Stimulated activated naive CD8-positive, alpha-beta T cell treated with anti-CD3 and anti-CD28 coated beads, Interleukin-15, Interleukin-2, amounts not matched to agents 100 ng/mL and 50 ng/mL, for 24 hours (primary cell): ENCODE measurements around the gene ROBO1.

Experiments used
- H3K27ac Mint-ChIP-seq: one replicate; pipeline ENCODE4 v1.8.0; 2021; ENCODE audit warnings: mild to moderate bottlenecking, mixed read lengths
- H3K27me3 Mint-ChIP-seq: one replicate; pipeline ENCODE4 v1.8.0; 2021; ENCODE audit warnings: mixed read lengths
- H3K36me3 Mint-ChIP-seq: one replicate; pipeline ENCODE4 v1.8.0; 2021; ENCODE audit warnings: low read depth, mixed read lengths
- H3K4me1 Mint-ChIP-seq: one replicate; pipeline ENCODE4 v1.8.0; 2021; ENCODE audit warnings: low read depth, mixed read lengths
- H3K4me3 Mint-ChIP-seq: one replicate; pipeline ENCODE4 v1.8.0; 2021; ENCODE audit warnings: mild to moderate bottlenecking, mixed read lengths
- H3K9me3 Mint-ChIP-seq: one replicate; pipeline ENCODE4 v1.8.0; 2021; ENCODE audit warnings: mixed read lengths

The ROBO1 gene

DNA sequence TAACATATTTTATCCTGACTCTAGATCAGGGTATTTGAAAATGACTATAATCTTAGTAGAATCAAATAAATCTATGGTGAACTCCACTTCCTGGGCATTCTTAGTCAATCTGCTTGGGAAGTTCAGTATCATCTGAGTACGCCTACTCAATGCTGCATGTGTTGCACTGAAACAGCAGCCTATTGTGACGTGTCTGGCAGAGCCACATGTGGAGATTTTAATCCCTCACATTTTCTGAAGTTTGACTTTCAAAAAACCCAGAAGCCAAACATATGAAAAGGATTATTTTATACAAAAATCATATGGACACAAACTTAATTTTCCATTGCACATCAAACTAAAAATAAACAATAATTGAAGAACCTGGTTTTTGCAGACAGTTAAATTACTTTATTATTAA is 798.3 kb downstream of the ROBO1 start:
- Mint-ChIP-seq H3K4me1 (no peaks in the 10 kb centered on the region), H3K36me3 (no peaks in the 10 kb centered on the region), H3K27me3 (no peaks in the 10 kb centered on the region), H3K27ac (no peak overlapping the region), H3K4me3 (no peak overlapping the region), H3K9me3 (peaks cover 4% of the 10 kb centered on the region)

DNA sequence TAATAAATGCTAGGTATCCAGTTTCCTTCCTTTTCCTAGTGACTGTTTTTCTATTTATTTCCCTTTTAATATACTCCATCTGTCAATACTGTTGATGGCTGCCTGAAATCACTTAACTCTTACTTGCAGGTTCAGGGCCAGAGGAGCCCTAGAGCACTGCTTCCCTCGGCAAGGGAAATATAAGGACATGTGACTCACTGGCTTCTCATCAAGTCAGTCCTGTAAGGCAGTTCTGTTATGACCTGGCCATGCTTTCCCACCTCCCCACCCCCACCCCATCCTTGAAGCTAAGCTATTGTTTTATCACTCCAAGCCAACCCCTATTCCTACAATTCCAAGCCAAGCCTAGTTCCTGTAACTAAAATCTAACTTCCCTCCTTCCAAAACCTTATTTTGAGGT is 800.7 kb downstream of the ROBO1 start:
- H3K36me3 Mint-ChIP-seq: no peaks in the 10 kb centered on the region
- H3K27me3 Mint-ChIP-seq: no peaks in the 10 kb centered on the region
- no peaks in the 10 kb centered on the region for H3K4me1 Mint-ChIP-seq
- no peak overlapping the region for H3K4me3 Mint-ChIP-seq
- peaks cover 5% of the 10 kb centered on the region for H3K9me3 Mint-ChIP-seq
- no peak overlapping the region for H3K27ac Mint-ChIP-seq

DNA sequence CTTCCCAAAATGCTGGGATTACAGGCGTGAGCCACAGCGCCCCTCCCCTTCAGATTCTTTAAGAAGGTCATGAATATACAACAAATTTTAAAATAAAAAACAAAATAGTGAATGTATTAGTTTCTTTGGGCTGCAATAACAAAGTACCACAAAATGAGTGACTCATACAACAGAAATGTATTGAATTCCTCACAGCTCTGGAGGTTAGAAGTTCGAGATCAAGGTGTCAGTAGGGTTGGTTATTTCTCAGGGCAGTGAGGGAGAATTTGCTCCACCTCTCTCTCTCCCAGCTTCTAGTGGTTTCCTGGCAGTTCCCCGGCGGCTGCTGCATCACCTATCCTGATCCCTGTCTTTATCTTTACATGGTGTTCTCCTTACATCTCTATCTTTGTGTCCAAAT is 804.0 kb downstream of the ROBO1 start:
- H3K4me3 Mint-ChIP-seq: no peak overlapping the region
- no peaks in the 10 kb centered on the region for H3K4me1 Mint-ChIP-seq
- peaks cover 14% of the 10 kb centered on the region for H3K9me3 Mint-ChIP-seq
- H3K27me3 Mint-ChIP-seq: no peaks in the 10 kb centered on the region
- H3K27ac Mint-ChIP-seq: no peak overlapping the region
- no peaks in the 10 kb centered on the region for H3K36me3 Mint-ChIP-seq

DNA sequence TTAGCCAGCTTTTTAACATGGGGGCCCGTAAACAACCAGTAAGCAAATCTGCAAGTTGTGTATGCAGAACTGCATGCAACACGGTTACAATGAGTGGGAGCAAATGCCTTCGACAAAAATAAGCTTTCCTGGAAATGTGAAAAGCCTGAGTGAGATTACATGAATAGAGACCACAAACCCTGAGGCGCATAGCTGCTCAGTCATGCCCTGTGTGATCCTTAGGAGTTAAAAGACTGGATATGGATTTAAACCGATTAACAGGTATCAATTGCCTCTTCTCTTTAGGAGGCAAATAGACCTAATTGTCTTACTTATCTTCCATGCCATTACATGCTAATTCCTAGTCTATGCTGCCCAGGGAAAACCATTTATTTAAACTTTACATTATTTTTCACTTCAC is 810.3 kb downstream of the ROBO1 start:
- no peaks in the 10 kb centered on the region for H3K4me1 Mint-ChIP-seq
- no peaks in the 10 kb centered on the region for H3K27me3 Mint-ChIP-seq
- no peaks in the 10 kb centered on the region for H3K36me3 Mint-ChIP-seq
- H3K9me3 Mint-ChIP-seq: peaks cover 11% of the 10 kb centered on the region
- no peak overlapping the region for H3K4me3 Mint-ChIP-seq
- H3K27ac Mint-ChIP-seq: no peak overlapping the region

DNA sequence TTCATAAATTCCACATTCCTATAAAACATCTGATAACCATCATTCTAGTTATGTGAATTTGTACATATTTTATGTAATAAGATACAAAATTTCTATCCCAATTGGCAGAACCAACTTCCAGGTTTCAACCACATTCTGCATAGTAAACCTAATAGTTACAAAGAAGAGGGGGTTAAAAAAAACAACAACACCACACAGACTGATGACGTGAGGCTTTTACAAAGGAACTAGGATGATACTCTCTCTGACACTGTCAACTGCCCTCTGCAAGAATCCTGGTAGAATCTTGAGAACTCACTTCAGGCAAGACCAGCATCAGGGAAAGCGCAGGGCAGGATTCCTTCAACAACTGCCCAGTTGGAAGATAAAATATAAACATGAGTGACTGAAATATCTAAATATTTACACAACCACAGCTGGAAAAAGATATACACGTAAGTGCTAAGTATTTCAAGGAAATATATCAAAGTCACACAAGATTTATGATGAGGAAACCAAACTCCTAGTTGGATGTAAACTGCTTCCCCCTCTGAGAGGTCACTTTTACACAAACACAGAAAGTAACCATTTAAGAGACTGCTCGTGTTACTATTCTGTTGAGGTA is 816.4 kb downstream of the ROBO1 start:
- no peaks in the 10 kb centered on the region for H3K27me3 Mint-ChIP-seq
- H3K4me1 Mint-ChIP-seq: no peaks in the 10 kb centered on the region
- H3K9me3 Mint-ChIP-seq: peaks cover 4% of the 10 kb centered on the region
- H3K36me3 Mint-ChIP-seq: no peaks in the 10 kb centered on the region
- H3K27ac Mint-ChIP-seq: no peak overlapping the region
- H3K4me3 Mint-ChIP-seq: no peak overlapping the region

DNA sequence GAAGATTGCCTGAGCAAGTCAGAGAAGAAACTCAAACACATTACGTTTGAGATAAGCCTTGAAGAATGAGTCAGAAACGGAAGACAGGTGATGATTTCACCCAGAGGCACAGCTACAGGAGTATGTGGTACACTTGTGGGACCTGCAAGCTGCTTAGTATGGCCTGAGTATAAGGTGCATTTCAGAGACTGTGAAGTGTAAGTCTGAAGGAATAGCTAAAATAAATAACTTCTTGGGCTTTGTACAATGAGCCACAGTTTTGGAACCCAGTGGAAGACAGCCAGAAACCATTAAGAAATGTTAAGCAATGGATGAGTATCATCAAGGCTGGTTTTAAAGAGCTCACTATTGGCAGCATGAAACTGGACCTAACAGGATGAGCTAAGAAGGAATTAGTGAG is 826.2 kb downstream of the ROBO1 start:
- Mint-ChIP-seq H3K9me3 (peaks cover 10% of the 10 kb centered on the region), H3K27me3 (no peaks in the 10 kb centered on the region), H3K27ac (no peak overlapping the region), H3K36me3 (no peaks in the 10 kb centered on the region), H3K4me3 (no peak overlapping the region), H3K4me1 (no peaks in the 10 kb centered on the region)

DNA sequence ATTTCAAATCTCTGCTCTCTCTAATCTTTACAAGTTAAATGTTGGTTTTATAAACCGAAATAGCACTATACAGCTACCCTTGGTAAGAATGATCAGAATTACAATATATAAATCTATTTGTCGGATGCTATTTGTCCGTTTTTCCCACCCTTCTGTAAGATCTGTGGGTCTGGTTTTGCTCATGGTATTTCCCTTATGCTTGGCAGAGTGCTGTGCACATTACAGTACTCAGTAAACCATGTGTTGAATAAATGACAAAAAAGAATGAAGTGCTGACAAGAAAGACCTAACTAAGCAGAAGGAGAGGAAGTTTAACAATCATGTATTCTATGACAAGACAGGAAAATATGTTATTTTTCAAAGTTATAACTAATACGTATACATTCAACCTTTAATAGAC is 827.2 kb downstream of the ROBO1 start:
- Mint-ChIP-seq H3K9me3 (peaks cover 8% of the 10 kb centered on the region), H3K4me1 (no peaks in the 10 kb centered on the region), H3K36me3 (no peaks in the 10 kb centered on the region), H3K4me3 (no peak overlapping the region), H3K27me3 (no peaks in the 10 kb centered on the region), H3K27ac (no peak overlapping the region)

DNA sequence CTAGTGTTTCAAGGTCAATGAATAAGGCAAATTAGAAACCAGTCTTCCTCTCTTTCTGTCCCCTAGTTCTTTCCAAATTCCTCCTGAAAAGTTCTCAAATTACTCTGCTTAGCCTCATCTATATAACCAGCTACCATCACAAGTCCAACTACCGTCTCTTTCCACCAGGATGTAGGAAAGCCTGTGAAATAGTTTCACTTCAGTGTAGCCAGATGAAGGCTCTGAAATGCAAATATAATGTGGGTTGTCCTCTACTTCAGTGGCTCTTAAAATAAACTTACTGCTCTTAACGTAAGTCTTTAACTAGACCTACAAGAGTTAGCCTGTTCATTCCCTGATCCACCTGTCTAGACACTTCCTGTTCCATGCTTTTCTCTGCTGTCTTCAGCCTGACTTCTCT is 827.7 kb downstream of the ROBO1 start:
- Mint-ChIP-seq H3K27ac (no peak overlapping the region), H3K27me3 (no peaks in the 10 kb centered on the region), H3K4me3 (no peak overlapping the region), H3K36me3 (no peaks in the 10 kb centered on the region), H3K4me1 (no peaks in the 10 kb centered on the region), H3K9me3 (peaks cover 6% of the 10 kb centered on the region)

DNA sequence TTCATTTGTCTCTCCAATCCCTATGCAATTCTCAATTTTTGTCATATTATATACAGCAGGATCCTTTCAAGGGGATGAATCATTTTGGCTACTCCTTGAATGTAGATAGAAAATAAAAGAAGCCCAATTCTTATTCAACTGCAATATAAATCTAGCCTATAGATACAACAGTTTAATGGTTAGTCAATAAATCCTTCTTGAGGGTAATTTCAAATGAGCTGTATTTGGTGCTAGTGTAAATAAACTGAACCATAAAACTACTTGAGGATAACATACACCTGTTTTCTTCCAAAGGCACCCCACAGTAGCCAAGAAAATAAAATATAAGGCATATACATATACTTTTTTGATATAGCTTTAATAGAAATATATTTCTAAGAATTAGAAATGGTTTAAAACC is 830.3 kb downstream of the ROBO1 start:
- no peaks in the 10 kb centered on the region for H3K4me1 Mint-ChIP-seq
- no peak overlapping the region for H3K4me3 Mint-ChIP-seq
- no peak overlapping the region for H3K27ac Mint-ChIP-seq
- no peaks in the 10 kb centered on the region for H3K36me3 Mint-ChIP-seq
- H3K9me3 Mint-ChIP-seq: peaks cover 10% of the 10 kb centered on the region
- no peaks in the 10 kb centered on the region for H3K27me3 Mint-ChIP-seq

DNA sequence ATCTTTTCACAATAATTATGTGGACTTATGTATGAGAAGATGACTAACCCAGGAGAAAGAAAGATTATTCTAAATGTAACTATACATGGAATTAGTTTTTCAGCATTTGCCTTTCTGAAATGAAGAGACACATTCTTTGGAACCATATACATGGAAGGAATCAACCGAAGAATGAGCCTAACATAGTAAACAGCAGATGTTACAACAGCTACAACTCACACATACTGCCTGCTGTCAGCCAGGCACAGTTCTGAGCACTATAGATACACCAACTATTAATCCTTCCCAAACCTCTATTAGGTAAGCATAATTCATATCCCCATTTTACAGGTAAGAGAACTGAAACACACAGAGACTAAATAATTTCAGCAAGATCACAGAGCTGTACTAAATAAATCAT is 840.0 kb downstream of the ROBO1 start:
- no peak overlapping the region for H3K4me3 Mint-ChIP-seq
- no peak overlapping the region for H3K27ac Mint-ChIP-seq
- peaks cover 4% of the 10 kb centered on the region for H3K9me3 Mint-ChIP-seq
- no peaks in the 10 kb centered on the region for H3K4me1 Mint-ChIP-seq
- no peaks in the 10 kb centered on the region for H3K27me3 Mint-ChIP-seq
- H3K36me3 Mint-ChIP-seq: no peaks in the 10 kb centered on the region

DNA sequence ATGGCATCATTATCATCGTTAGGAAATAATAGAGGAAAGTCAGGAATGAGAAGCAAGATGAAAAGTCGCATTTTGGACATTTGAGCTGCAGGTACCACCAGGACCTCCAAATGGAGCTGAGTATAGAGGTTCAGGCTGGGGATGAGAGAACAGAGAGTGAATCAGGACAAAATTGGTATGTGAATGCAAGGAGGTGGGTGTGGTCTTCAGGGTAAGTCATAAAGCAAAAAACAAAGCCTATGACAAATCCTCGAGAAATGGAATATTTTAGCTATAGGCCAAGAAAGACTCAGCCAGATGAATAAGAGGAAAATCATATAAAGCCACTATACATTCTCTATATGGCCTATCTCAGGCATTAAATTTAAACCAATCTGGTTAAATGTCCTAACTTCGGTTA is 841.3 kb downstream of the ROBO1 start:
- Mint-ChIP-seq H3K4me3 (no peak overlapping the region), H3K9me3 (peaks cover 4% of the 10 kb centered on the region), H3K4me1 (no peaks in the 10 kb centered on the region), H3K36me3 (no peaks in the 10 kb centered on the region), H3K27ac (no peak overlapping the region), H3K27me3 (no peaks in the 10 kb centered on the region)

DNA sequence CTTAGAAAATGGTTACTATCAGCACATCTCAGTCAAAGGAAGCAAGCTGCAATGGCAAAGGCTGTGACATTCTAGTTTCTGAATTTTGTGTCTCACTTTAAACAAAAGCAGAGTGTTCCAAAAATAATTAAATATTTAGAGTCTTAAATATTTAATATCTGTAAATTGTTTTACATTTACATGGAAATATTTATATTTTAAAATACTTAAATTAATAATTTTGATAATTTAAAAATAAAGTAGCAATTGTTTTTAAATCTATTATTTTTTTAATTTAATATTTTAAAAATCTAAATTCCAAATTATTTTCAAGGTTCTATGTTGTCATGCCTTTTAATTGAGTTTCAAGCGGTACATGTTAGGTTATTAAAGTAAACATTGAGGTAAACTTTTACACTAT is 843.1 kb downstream of the ROBO1 start:
- H3K36me3 Mint-ChIP-seq: no peaks in the 10 kb centered on the region
- H3K27ac Mint-ChIP-seq: no peak overlapping the region

DNA sequence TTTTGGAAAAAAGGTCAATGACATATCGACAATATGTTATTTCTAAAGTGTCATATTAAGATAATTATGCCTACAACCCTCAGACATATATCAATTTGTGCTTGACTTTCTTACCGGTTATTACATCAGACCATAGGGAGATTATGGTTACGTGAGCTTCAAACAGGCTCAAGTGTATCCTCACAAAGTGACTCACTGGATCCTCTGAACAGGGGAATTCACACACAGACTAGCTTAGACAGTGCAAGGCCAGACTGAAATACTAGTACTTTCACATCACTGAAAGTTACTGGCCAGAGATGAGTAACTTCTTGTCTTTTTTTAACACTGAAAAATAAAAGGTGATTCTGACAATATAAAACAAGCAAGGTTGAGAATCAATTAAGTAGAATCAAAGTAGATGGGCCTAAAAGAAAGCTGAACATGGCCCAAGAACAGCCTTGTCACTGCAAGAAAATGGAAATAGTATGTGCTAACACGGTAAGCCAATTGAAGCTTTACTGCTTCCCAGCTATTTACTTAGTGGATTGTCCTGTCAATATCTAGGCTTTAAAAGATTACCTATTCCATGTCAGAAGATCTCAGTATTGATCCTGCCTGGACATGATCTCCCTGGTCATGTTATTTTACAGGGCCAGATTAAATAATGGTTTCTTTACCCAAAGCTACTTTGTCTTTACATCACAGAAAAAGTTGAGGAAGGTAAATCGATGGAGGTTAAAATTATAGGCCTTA is 848.6 kb downstream of the ROBO1 start:
- peaks cover 3% of the 10 kb centered on the region for H3K9me3 Mint-ChIP-seq
- no peaks in the 10 kb centered on the region for H3K27me3 Mint-ChIP-seq
- no peaks in the 10 kb centered on the region for H3K4me1 Mint-ChIP-seq
- no peak overlapping the region for H3K27ac Mint-ChIP-seq
- H3K36me3 Mint-ChIP-seq: no peaks in the 10 kb centered on the region
- H3K4me3 Mint-ChIP-seq: no peak overlapping the region

More for the DNA sequence above, 843.1 kb downstream of the ROBO1 start:
- Mint-ChIP-seq H3K9me3 (peaks cover 4% of the 10 kb centered on the region), H3K4me3 (no peak overlapping the region), H3K27me3 (no peaks in the 10 kb centered on the region), H3K4me1 (no peaks in the 10 kb centered on the region)

DNA sequence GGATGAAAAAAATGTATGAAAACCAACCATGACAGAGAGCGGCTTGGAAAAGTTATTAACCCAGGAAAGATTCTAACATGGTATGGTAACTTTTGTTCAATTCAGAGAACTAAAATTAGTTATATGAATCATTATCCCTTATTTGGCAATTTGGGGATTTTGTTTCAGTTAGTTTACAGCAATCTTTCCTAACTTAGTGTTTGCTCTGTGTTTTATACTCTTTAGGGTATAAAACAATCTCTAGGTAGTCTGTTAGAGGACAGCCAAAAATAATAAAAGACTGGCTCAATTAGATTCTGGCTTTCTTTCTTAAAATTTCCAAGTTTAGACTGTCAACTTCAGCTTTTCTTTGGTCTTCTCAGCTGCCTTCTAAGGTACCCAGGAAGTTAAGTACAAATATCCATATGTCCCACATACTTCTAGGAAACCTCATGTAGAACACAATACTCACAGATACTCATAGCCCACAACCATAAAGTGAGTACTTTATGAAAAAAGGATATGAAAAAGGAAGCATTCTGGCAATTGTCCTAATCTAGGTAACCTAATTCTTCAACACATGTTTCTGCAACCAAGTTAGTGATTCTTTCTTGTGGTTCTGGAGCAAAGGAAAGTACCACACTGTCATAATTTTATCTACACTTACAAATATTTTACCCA is 849.3 kb downstream of the ROBO1 start:
- Mint-ChIP-seq H3K4me1 (no peaks in the 10 kb centered on the region), H3K27me3 (no peaks in the 10 kb centered on the region), H3K9me3 (peaks cover 3% of the 10 kb centered on the region), H3K4me3 (no peak overlapping the region), H3K36me3 (no peaks in the 10 kb centered on the region), H3K27ac (no peak overlapping the region)

DNA sequence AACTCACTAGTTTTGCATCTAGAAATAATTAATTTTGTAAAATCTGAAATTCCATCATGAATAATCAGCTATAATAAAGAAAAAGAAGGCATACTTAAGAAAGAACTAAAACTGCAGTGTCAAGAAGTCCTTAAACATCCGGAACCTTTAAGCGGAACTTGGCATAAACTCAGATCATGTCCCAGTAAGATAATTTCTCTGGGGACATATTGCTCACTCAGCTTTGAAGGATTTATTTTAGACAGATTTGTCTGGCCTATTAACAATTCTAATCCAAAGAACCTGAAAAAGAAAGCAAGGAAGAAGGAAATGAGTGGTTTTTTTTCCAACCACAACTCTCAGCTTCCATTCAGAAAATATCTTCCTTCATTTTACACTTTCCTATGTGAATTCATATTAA is 850.3 kb downstream of the ROBO1 start:
- H3K27ac Mint-ChIP-seq: no peak overlapping the region
- H3K4me3 Mint-ChIP-seq: no peak overlapping the region
- H3K4me1 Mint-ChIP-seq: no peaks in the 10 kb centered on the region
- H3K27me3 Mint-ChIP-seq: no peaks in the 10 kb centered on the region
- no peaks in the 10 kb centered on the region for H3K36me3 Mint-ChIP-seq
- H3K9me3 Mint-ChIP-seq: peaks cover 3% of the 10 kb centered on the region
